ENCODE results near the gene UBE3D.
"Not testable (repeated sequence)": the region's sequence is repeated elsewhere in the genome, so short reads cannot be mapped to it uniquely, and the experiment has no call there.

Gene UBE3D

DNA sequence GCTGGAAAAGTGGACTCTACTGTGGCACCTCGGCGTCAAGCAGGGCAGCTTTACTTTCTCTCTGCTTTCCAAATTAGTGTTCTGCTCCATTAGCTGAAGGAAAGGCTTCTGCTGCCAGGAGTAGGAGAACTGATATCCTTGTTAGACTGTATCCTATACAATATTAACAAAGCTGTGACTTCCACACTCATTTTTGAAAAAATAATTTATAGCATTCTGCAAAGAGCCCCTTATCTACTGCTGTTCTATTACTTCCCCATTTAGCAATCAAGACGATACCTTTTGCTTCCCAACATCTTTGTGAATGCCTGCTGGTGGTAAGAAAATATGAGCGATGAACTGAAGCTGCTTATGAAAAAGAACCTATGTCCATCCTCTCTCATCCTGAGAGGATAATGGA lies 151.1 kb downstream of the UBE3D start:
- no peak for DNase-seq (ENCODE audit: low read depth)

DNA sequence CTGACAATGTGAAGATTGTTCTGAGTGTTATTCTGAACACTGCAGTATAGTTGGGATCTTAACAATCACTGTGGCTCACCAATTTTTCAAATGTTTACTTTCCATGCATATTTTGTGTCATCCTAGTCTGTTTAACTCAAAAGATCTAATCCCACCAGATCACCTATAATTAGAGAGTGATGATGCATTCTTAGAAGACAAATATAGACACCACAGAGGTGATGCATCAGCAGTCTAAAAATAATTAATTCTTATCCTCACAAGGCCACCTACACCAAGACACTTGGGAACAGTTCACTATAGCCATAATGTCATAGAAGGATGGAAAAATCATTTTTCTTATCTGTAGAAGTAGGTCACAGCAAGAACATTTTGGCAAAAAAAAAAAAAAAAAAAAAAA lies 154.8 kb downstream of the UBE3D start:
- DNase-seq (ENCODE audit: low read depth): no peak

DNA sequence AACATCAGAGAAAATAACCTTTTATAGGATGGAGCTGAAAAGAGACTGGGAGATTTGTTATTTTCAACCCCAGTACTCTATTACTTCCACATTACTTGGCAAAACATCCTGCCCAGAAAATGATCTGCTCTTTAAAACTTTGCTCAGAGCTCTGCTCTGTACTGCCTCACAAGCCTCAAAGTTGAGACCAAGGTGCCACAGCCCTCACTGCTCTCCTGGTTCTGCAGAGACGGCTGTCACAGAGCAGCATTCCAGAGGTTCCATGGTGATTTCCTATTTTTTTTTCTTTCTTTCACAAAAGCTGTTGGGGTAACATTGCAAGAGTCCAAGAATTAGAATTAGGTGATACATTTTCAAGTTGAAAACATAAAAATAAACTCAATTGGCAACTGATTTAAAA lies 155.2 kb downstream of the UBE3D start:
- DNase-seq (ENCODE audit: low read depth): no peak

DNA sequence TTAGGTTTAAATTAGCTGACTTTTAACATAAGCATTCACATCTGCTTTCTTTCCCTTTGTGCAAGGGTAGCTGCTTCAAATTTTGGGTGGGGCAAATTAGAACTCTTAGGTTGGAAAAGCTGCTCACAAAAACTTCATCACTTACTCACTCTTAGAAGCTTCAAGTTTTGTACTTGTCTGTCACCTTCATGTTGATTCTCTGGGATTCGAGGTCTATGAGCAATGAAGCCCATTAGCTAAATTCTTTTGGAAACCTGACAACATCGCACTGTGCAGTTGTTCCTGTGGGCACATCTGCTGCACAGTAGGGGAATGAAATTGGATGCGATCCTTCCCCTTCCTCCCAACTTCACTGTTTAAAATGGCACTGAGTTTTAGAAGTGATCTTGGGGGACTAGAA lies 156.1 kb downstream of the UBE3D start:
- DNase-seq (ENCODE audit: low read depth): no peak

DNA sequence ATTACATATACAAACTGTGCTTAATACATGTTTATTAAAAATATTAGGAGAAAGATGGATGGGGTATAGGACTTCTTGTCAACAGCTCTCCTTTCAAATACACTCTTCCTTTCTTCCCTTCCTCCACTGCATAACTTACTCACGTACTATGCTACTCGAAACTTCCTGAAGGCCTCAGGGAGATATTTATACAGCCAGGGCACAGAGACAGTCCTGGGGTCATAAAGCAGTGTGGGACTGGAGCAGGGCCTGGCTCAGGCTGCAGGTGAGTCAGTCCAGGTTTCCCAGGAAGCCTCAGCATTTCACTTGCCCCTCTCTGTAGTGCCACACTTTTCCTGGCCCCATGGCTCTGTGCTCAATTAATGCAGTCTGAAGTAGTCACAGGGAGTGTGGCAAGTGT lies 157.0 kb downstream of the UBE3D start:
- no peak for DNase-seq (ENCODE audit: low read depth)

DNA sequence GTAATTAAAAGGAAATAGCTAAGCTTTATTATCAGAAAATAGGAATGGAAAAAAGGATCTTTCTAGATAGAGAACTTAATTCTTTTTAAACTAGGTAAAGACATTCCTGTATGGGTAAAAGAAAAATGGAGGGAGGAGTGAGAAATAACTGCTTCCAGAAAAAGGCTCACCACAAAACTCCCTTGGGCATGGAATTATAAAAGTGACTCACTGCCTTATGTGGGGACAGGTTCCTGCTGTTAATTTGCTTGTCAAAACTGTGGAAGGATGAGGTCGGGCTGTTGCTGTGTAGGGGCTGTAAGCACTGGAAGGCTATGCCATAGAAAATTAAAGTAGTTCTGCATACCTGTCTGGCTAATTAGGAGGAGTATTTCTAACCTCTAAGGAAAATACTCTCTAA lies 158.7 kb downstream of the UBE3D start:
- no peak for DNase-seq (ENCODE audit: low read depth)

DNA sequence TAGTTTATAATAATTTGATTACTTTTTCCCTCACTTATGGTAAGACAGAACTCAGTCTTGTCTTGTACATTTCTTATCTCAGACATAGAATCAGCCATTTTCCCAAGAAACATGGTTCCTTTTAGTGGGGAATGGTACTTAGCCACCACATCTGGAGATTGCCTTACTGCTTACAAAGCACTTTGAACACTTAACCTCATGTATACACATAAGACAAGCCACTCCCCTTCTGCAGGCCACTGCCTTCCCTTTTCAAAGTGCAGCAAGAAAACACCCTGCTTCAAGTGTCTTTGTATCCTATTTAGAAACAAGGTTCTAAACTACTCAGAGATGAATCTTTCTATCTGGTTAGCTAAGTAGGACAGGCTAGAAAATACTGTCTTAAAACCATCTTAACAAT lies 159.2 kb downstream of the UBE3D start:
- no peak for DNase-seq (ENCODE audit: low read depth)

DNA sequence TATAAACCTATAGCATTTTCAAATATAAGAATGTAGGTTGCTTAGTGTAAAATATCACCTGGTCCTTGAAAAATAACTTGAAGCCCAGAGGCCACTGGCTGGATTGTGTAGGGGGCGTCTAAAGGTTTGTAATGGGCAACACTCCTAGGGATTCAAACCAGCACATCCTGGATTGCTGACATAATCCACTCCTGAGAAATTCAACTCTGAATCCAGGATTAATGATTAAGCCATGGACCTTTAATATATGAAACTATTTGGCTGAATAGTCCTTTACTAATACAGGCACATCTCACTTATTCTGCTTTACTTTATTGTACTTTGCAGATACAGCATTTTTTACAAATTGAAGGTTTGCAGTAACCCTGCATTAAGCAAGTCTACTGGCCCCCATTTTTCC lies 160.8 kb downstream of the UBE3D start:
- no peak for DNase-seq (ENCODE audit: low read depth)

DNA sequence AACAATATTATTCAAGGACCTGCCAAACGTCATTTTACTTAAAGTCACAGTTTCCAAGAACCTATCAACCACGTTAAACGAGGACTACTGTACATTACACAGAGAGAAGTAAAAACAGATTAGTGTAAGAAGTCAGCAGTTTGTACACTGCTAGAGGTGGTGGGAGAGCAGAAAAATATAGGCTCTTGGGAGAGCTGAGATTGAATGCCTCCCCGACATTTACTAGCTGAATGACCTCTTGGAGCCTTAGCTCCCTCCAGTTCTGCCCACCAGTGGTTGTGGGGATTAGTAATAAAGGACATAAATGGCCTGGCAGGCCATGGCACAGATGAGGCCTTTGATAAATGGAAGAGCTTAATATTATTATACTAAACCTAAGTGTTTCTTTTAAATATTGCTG lies 161.4 kb downstream of the UBE3D start:
- no peak for DNase-seq (ENCODE audit: low read depth)

DNA sequence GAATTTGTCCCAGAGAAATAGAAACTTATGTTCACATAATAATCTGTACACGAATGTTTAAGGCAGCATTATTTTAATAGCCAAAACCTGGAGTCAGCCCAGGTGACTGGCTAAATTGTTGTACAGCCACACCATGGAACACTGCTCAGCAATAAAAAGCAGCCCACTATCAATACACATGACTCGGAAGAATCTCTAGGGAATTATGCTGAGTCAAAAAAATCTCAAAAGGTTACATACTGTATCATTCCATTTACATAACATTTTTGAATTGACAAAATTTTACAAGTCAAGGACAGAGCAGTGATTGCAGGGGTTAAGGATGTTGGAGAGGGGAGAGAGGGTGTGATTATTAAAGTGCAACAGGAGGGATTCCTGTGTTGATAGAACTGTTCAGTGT lies 163.4 kb downstream of the UBE3D start:
- DNase-seq (ENCODE audit: low read depth): no peak

DNA sequence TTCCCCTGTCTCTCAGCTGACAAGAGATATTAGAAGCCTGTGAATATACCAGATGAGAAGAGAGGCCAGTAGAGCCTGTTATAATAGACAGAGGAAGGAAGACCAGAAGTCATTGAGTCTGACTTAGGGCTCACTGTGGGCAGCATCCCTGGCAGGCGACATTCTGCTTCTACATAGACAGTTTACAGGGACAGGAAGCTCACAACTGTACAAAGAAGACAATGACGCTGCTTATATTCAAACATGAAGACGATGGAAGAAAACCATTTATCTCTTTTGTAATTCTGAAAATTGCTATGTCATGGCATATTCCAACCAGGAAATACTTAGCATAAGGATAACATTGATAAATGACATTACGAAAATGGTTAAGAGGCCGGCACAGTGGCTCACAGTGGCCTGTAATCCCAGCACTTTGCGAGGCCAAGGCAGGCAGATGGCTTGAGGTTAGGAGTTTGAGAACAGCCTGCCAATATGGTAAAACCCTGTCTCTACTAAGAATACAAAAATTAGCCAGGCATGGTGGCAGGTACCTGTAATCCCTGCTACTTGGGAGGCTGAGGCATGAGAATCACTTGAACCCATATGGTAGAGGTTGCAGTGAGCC lies 170.9 kb downstream of the UBE3D start:
- no peak for DNase-seq (ENCODE audit: low read depth)

DNA sequence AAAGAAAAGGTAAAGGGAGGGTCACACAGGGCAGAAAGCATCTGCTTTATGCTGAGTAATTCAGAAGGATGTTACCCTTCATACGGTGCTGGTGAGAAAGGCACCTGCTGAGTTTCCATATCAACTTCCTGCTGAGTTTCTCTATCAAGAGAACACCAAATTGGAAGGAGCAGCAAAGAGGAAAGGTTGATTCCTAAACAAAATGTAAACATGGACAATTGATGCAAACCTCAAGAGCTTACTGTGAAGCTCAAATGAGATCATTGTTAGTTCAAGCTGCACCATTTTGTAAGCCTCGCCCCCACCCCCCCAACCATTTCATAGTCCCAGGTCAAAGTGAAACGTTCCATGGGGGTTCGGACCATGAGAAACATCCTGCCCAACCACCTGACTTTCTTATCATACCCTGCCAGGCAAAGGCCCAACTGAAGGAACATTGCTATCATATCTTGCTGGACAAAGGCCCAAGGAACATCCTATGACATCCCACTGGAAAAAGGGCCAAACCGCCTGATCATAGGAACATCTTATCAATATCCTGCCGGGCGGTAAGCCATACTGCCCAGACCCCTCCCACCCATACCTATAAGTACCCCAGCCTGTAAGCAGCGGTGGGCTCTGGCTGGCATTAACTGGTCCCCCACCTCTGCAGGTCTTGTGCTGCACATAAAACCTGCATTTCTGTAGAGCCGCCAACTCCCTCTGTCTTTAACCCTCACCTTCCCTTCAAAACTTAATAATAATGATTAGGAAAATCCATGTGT lies 171.6 kb downstream of the UBE3D start:
- DNase-seq (ENCODE audit: low read depth): no peak

DNA sequence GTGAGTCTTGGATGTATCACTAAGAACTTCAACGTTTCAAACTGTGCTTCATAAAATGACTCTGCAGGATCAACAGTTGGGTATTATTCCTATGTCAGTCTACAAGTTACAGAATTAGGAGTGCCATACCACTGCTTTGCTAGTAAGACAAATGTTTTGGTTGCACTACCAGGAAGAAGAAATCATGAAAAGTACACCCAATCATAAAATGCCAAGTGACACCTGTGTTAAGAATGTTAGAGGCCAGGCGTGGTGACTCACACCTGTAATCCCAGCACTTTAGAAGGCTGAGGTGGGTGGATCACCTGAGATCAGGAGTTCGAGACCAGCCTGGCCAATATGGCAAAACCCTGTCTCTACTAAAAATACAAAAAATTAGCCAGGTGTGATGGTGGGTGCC lies 174.1 kb downstream of the UBE3D start:
- not testable (repeated sequence) for DNase-seq (ENCODE audit: low read depth)

DNA sequence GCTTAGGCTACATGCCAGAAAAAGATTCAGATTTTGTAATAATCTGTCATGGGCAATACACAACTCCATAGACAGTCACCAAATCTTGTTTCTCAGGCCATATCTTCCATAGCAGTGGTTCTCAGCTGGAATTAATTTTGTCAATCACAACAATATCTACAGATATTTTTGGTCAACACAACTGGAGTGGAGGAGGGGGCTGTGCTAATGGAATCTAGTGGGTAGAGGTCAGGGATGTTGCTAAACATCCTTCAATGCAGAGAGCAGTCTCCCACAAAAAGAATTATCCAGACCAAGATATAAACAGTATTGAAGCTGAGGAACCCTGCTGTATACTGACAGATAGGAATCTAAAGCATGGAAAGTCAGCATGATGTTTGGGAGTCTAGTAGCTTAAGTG lies 174.6 kb downstream of the UBE3D start:
- DNase-seq (ENCODE audit: low read depth): no peak

DNA sequence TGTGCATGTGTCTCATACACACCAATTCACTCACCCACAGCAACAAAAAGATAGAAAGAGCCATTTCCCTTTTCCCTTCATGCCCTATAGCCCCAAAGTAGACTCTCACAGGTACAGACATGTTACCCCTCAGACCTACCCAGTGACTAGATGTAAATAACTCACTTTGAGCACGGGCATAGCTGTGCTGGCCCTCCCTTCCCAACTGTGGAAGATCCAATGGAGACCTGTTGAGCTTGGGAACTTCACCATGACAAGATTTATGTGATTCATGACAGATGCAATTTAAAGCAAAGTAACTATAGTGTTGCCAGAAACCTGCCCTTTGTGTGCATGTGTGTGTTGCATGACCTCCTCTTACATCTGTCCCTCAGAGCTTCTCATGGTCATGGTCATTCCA lies 175.4 kb downstream of the UBE3D start:
- DNase-seq (ENCODE audit: low read depth): no peak

DNA sequence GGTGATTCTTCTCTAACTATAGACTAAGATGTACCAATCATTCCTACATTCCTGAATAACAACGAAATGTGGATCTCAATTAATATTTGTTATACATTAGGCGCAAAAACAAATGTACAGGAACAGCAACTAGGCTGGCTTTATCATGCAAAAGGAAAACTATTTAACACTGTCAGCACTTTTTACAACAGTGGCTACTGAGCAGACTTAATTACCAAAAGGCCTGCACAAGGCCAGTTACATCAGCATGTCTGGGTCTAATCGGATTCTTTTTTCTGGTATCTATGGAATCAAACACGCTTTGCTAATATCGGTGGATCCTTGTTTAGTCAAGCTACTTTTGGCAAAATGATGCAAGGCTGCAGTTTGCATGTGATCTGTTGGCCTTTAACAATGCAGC lies 176.5 kb downstream of the UBE3D start:
- no peak for DNase-seq (ENCODE audit: low read depth)

DNA sequence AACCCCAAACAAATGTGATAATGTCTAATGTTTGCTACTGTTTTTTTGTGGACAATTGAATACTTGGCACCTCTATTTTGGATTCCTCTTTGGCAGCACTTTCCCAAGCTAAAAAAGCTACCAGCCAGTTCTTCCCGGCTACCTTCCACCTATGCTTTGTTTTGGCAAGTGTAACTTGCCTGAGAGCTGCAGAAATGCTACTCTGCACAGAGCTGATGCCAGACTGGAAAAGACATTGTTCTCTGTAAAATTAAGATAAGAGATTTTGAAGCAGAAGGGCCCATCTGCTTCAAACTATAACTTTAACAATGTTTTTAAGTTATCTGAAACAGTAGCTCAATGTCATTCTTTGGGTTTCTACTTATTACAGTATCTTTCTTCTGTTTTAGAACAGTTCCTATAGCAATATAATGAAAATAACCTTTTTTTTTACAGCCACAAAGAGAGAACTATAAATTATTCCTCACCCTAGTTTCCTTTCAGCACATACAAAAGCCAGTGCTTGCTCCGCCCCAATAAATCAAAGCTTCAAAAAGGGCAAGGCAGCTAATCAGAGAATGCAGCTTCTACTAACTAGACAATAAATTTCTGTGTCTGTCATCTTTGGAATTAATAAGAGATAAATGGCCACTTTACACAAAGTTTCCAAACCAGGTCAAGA lies 183.1 kb downstream of the UBE3D start:
- no peak for DNase-seq (ENCODE audit: low read depth)

DNA sequence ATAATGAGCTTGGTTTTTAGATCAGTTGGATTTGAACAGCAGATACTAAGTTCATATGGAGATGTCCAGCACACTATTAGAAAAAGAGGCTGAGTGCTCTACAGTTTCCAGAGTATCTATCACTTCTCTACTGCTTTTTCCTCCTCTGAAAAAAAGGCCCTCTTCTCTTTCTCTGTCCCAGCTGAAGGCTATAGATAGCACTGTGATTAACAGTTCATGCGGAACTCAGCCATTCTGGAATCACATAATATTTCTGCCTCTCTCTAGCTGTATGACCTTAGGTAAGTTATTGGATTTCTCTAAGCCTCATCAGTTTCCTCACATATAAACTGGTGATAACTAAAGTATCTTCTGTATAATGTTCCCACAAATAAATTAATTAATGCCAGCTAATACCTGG lies 184.1 kb downstream of the UBE3D start:
- DNase-seq (ENCODE audit: low read depth): no peak

DNA sequence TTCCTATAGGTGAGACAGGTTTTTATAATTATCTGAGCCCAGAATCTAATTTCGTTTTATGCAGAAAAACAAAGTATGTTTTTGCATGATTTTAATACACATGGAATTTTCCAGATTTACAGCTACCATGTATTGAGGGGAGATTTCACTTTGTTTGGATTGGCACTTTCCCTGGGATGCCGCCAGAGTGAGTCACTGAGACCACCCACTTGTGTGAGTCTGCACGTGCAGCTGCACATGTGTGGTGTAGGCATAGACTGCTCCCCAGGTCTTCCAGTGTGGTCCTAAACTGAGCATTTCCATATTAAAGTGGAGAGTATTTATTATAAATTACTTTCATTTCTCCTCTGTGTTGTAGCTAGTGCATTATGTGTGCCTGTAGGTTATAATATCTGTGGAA lies 186.8 kb downstream of the UBE3D start:
- no peak for DNase-seq (ENCODE audit: low read depth)

DNA sequence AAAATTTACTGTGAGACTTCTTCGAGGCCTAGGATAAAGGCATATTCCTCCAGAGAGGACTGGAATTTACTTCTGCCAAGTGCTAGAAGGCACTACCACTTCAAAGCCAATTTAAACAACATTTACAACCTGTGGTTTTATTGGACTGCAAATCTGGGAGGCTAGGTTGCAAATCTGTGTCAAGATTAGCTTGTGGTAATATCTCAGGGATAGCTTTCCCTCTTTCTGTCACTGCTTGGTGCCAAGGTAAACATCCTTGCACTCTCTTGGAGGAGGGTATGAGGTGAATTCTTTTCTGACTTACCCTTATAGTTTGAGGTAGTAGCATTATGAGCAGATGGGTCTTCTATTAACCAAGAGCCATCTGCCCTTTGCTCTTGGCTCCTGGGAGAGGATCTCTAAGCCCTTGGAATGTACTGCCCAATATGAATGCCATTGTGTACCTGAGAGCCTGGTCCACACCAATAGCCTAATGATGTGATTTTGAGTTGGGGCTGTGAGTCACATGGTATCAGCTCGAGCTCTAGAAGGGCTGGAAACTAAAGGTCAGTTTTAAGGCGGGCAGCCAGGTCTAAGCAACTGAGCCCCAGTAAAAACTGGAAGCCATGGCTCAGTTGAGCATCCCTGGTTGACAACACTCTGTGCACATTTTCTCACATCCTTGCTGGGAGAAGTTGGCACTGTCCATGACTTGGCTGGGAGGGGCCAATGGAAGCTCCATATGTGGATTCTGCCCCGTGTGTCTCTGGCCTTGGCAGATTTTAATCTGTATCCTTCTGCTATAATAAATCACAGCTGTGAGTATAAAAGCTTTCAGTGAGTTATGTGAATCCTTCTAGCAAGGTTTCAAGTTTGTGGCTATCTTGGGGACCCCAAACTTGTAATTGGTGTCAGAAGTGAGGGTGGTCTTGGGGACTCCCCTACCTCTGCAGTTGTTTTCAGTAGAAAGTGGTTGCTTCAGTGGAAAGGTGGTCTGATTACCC lies 188.1 kb downstream of the UBE3D start:
- no peak for DNase-seq (ENCODE audit: low read depth)

DNA sequence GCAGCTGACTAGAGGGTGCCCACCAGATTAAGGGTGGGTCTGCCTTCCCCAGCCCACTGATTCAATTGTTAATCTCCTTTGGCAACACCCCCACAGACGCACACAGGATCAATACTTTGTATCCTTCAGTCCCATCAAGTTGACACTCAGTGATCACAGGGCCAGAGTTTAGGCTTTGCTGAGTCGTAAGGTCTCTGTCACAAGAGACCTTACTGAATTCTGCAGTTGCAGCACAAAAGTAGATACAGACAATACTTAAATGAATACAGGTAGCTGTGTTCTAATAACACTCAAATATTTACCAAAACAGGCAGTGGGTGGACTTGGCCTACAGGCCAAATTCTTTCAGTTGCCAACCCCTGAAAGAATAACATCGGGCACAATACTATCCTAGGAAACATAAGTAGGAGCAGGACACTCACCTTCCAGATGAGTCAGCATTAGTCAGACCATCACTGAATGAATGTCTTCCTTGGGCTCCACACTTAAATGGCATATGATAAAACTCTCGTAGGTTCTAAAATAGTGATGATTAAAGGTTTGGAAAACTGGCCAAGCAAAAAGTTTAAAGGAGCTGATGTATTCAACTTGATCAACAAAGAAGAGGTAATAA lies 190.0 kb downstream of the UBE3D start:
- DNase-seq (ENCODE audit: low read depth): no peak

DNA sequence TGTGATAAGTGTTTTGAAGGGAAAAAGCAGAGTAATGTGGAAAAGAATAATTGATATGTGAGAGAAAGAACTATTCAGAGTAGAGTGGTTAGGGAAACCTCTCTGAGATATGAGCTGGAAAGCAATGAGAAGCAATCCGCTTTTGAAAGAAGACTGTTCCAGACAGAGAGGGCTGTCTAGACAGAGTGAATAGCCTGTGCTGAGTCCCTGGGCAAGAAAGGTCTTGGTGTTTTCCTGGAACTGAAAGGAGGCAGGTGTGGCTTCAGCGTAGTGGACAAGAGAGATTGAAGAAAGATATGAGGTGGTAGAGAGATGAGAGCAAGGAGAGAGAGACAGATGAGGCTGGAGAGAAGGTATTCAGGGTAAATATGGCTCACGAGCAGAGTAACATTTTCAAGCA lies 190.8 kb downstream of the UBE3D start:
- DNase-seq (ENCODE audit: low read depth): no peak

Data from T follicular helper cell (primary cell).